BJ (cell line): Measurements from ENCODE around the gene SYT17. TPM values are rescaled to one million over a fixed set of nuclear protein-coding genes. Genes with fewer than 3 reads are reported as not detected.

Source experiments
- CTCF ChIA-PET: fragments of 350-600 bp; formaldehyde crosslinking; extraction: SDS; loops from one replicate; lab custom pipeline; 2021; ENCODE audit warnings: antibody characterized with exemption, inconsistent platforms; lab: Yijun Ruan, JAX
- POLR2A ChIA-PET: fragments of 300-600 bp; sonication (Branson Sonifier 250); formaldehyde crosslinking; extraction: SDS; loops from one replicate; lab custom pipeline; 2021; ENCODE audit warnings: antibody characterized with exemption; lab: Charles Lee
- DNase-seq: peaks from one replicate; pipeline ENCODE4 v3.0.0-alpha.2; 2011; ENCODE audit warnings: low read depth
- H3K27me3 ChIP-seq: 2 replicates; pipeline ENCODE4 v1.6.0; 2011; ENCODE audit warnings: low read length; ENCODE audit not compliant: control insufficient read depth, insufficient read depth
- H3K36me3 ChIP-seq: 2 replicates; pipeline ENCODE4 v1.5.1; 2011; ENCODE audit warnings: low read length; ENCODE audit not compliant: control insufficient read depth, insufficient read depth
- H3K4me3 ChIP-seq: 2 replicates; pipeline ENCODE4 v1.5.1; 2011; ENCODE audit warnings: low read depth, mild to moderate bottlenecking, control low read depth, low read length
- polyA plus RNA-seq: library from polyadenylated mRNA; depleted of rRNA; stranded (reverse); fragments of >200 nt; gene quantifications from 2 replicates; pipeline ENCODE4 v1.2.3, GENCODE V29; 2011
- TF ChIP-seq, protein P1 (sequence below): IDR thresholded peaks from 2 replicates; pipeline ENCODE4 v1.5.1; 2011; ENCODE audit warnings: low read depth, mild to moderate bottlenecking, control low read depth, inconsistent platforms, low read length, moderate library complexity; ENCODE audit not compliant: insufficient read depth

The SYT17 gene
- polyA plus RNA-seq, 1 experiment, result not detected

DNA sequence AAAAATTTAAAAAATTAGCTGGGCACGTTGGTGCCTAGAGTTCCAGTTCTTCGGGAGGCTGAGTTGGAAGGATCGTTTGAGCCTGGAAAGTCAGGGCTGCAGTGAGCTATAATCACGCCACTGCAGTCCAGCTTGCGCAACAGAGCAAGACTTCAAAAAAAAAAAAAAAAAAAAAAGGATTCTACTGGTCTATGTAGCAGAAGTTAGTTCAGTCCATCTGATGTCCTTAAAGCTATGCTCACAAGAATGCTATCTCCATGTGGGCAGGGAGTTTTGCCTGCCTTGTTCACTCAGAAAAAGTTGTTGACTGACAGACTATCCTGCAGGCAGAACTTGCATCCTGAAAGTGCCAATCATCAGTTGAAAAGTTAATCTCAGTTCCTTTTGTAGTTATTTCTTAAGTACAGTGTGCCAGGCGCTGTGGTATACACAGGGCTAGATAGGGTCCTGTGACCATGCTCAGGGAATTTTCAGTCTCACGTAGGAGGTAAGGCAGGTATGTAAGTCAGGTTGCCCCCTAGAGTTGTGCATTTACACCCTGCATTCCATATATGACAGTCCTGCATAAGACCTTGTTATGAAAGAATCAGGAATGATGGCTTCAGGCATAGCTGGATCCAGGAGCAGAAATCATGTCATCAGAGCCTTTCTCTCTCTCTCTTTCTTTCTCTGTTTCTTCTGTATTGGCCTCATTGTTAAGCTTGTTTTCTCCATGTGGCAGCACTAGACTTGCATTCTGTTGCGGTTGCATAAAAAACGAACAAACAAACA, 7.6 kb downstream of the SYT17 start:
- CTCF ChIA-PET, result interaction anchor here (1.6 to 7.1 kb wide), 3 partner anchors 38 to 90 kb away, joined by 5 to 80 read pairs (median 31); no protein-coding TSS in a partner anchor
- H3K4me3 ChIP-seq, result no peak overlapping the region
- no peaks in the 10 kb centered on the region for H3K36me3 ChIP-seq
- H3K27me3 ChIP-seq, result peaks cover 11% of the 10 kb centered on the region
- TF ChIP-seq, protein P1, sequence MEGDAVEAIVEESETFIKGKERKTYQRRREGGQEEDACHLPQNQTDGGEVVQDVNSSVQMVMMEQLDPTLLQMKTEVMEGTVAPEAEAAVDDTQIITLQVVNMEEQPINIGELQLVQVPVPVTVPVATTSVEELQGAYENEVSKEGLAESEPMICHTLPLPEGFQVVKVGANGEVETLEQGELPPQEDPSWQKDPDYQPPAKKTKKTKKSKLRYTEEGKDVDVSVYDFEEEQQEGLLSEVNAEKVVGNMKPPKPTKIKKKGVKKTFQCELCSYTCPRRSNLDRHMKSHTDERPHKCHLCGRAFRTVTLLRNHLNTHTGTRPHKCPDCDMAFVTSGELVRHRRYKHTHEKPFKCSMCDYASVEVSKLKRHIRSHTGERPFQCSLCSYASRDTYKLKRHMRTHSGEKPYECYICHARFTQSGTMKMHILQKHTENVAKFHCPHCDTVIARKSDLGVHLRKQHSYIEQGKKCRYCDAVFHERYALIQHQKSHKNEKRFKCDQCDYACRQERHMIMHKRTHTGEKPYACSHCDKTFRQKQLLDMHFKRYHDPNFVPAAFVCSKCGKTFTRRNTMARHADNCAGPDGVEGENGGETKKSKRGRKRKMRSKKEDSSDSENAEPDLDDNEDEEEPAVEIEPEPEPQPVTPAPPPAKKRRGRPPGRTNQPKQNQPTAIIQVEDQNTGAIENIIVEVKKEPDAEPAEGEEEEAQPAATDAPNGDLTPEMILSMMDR, result no peak
- POLR2A ChIA-PET, result no interaction called here
- no peak for DNase-seq

DNA sequence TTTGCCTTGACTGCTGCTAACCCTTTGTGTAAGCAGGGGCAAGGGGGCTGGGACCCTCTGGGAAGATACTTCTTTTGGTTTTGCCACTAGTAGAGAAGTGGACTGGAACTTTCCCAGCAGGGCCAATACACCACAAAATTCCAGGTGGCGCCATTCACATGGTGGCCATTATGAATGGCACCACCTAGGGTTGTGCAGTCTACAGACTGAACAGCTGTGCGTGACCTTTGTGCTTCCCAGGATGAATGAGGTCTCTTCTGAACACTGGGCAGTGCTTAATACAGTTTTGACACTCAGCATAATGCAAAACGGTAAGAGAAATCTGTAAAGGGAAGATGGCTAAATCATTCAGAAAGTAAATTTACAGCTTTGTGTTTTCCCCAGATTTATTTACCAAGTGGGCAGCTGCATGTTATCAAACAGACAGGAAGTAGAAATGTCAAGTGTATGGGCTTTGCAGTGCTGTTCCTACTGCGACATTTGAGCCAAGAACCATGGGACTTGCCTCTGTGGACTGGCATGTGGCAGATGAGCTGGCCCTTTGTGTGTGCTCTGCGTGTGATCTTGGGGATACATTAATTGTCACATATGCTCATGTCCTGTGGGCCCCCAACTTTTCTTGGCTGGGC, 9.2 kb downstream of the SYT17 start:
- H3K4me3 ChIP-seq, result no peak overlapping the region
- H3K36me3 ChIP-seq, result no peaks in the 10 kb centered on the region
- CTCF ChIA-PET, result interaction anchor here (0.7 to 7.1 kb wide), 6 partner anchors 13 to 92 kb away, joined by 3 to 80 read pairs (median 5); no protein-coding TSS in a partner anchor
- POLR2A ChIA-PET, result no interaction called here
- no peak for DNase-seq
- TF ChIP-seq, protein P1, result no peak
- peaks cover 8% of the 10 kb centered on the region for H3K27me3 ChIP-seq

GRCh38 chr16:19179546-19180490, 11.8 kb downstream of the SYT17 start:
- ChIA-PET POLR2A (no interaction called here), CTCF (interaction anchor here (0.6 to 7.1 kb wide), 16 partner anchors 9 to 323 kb away, joined by 3 to 80 read pairs (median 6); partner anchors contain the start of gene ITPRIPL2)
- peaks cover 2% of the 10 kb centered on the region; the same call in 1 of the 2 replicates for H3K27me3 ChIP-seq
- no peak for DNase-seq
- H3K36me3 ChIP-seq, result no peaks in the 10 kb centered on the region
- no peak overlapping the region for H3K4me3 ChIP-seq
- TF ChIP-seq, protein P1, result peak; percentile 62

DNA sequence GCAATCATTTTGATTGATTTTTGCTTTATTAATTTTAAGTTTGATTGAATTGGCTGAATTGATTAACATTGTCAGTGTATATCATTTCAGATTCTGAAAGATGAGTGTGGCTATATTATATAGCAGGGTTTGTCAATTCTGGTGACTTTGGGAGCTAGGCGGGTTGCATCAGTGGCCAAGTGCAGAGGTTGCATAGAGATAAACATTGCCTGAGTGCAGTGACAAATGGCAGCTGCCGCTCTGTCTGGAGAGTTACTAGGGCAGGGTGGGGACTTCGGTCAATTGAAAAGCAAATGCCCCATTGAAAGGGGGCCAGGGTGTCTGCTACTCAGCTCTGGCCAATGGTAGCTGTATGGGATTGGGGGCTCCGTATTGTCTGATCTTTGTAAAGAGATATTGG, 12.7 kb downstream of the SYT17 start:
- no peak for DNase-seq
- H3K36me3 ChIP-seq, result no peaks in the 10 kb centered on the region
- ChIA-PET POLR2A (no interaction called here), CTCF (interaction anchor here (1.2 to 7.1 kb wide), 5 partner anchors 9 to 211 kb away, joined by 3 to 80 read pairs (median 9); no protein-coding TSS in a partner anchor)
- peaks cover 2% of the 10 kb centered on the region; the same call in 1 of the 2 replicates for H3K27me3 ChIP-seq
- TF ChIP-seq, protein P1, result no peak
- H3K4me3 ChIP-seq, result no peak overlapping the region
